ENCODE data around the gene SLC9C1. TPM values are rescaled to one million over a fixed set of nuclear protein-coding genes. Genes with fewer than 3 reads are reported as not detected.
A peak's percentile ranks its signal among the peaks of the same experiment; 100 is the strongest.

SLC9C1 gene
- total and polyA plus RNA-seq, 7 experiments from 2014 or later: 0.08 TPM; not detected in 6

DNA sequence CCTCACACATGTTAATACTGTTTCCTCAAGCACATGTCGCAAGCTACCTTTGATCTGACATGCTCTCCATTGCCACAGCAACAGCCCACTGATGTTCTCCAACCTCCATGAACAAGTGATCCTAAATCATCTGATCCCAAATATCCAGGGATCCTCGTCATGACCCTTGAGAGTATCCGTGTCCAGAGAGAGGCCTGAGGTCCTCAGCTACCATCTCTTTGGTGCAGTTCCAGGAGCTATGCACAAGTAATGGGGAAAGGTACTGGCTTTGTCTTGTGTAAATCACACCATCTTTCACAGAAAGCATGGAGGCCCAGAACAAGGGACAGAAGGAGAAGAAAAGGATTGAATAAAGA lies 163.4 kb downstream of the SLC9C1 start:
- Mint-ChIP-seq H3K27me3 (no peaks in the 10 kb centered on the region), H3K36me3 (peaks cover 5 to 14% (median 6%) of the 10 kb centered on the region in 5 donors), H3K4me3 (peak overlapping the region; percentile 15 to 100 (median 63)), H3K27ac (peak overlapping the region; percentile 87 to 95 (median 93)), H3K9me3 (no peaks in the 10 kb centered on the region), H3K4me1 (peaks cover 58 to 96% (median 94%) of the 10 kb centered on the region in 7 donors)
- H3K36me3 ChIP-seq (ENCODE audit: control insufficient read depth in 2 of 3, insufficient read depth in 3 of 3, low read length in 3 of 3): peaks cover 0 to under 1% (median 0%) of the 10 kb centered on the region in 3 experiments
- peaks cover 51 to 80% of the 10 kb centered on the region in 2 donors for H3K4me1 ChIP-seq (ENCODE audit: control insufficient read depth in 2 of 2, insufficient read depth in 2 of 2, low read length in 2 of 2)
- ChIA-PET CTCF (interaction anchor here (1.7 kb wide), 1 partner anchor 19 kb away, joined by 6 read pairs; no protein-coding TSS in a partner anchor), POLR2A (interaction anchor here (1.3 to 1.4 kb wide), 2 partner anchors 9 to 431 kb away, joined by 3 to 4 read pairs; partner anchors contain the start of genes ATG3 and SLC35A5)
- H3K27ac ChIP-seq (ENCODE audit: low read depth, low read length): peak overlapping the region; percentile 82
- no peak overlapping the region for H3K4me3 ChIP-seq (ENCODE audit: low read length)
- intact Hi-C loops (cut with micrococcal nuclease): loop anchor here in 1 of 2 donors (5.0 to 10.0 kb wide), 3 partner anchors 332 to 877 kb away; partner anchors contain the start of gene CD200R1
- H3K27me3 ChIP-seq (ENCODE audit: control insufficient read depth in 2 of 2, insufficient read depth in 2 of 2, low read length in 2 of 2): no peaks in the 10 kb centered on the region
- DNase-seq (no peak), ATAC-seq (no peak)
- H3K9me3 ChIP-seq (ENCODE audit: control insufficient read depth in 2 of 3, low read length in 3 of 3): no peaks in the 10 kb centered on the region

DNA sequence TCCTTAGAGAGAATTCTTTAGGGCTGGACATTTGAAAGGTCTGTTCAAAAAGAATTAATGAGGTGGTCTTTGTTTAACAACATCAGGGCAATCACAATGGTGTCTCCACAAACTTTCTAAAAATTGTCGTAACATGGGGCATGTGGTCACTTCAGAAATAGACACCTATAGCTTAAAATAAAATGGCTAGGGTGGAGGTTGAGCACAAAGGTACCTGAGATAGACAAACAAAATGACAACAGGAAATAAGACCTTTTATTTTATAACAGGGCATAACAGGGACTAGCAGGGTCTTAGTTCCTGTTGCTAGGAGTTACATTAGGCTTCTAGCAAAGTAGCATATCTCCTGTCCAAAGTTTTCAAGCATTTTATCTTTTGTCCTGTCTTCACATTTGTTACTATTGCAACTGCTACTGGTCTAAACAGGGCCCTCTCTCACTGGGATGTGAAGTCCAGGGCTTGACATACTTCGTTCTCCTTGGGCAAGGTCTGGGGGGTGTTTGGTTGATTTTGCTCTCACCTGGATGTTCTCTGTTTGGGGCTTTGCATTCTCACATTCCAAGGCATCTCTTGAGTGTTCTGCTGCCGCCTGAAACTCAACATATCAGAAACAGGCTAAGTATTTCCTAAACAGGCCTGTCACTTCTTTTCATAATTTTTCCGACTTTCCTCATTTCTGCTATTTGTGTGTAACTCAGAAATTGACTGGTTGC lies 163.9 kb downstream of the SLC9C1 start:
- Histone ChIP-seq H3K4me3 (ENCODE audit: low read length) (no peak overlapping the region), H3K36me3 (ENCODE audit: control insufficient read depth in 2 of 3, insufficient read depth in 3 of 3, low read length in 3 of 3) (peaks cover 0 to 6% (median 0%) of the 10 kb centered on the region in 3 experiments), H3K9me3 (ENCODE audit: control insufficient read depth in 2 of 3, low read length in 3 of 3) (no peaks in the 10 kb centered on the region), H3K27ac (ENCODE audit: low read depth, low read length) (peak overlapping the region; percentile 82), H3K27me3 (ENCODE audit: control insufficient read depth in 2 of 2, insufficient read depth in 2 of 2, low read length in 2 of 2) (no peaks in the 10 kb centered on the region), H3K4me1 (ENCODE audit: control insufficient read depth in 2 of 2, insufficient read depth in 2 of 2, low read length in 2 of 2) (peaks cover 51 to 80% of the 10 kb centered on the region in 2 donors)
- H3K27ac Mint-ChIP-seq: peak overlapping the region; percentile 87 to 95 (median 93)
- H3K9me3 Mint-ChIP-seq: no peaks in the 10 kb centered on the region
- H3K4me3 Mint-ChIP-seq: peak overlapping the region; percentile 15 to 100 (median 63)
- ChIA-PET CTCF (interaction anchor here (0.5 to 1.7 kb wide), 2 partner anchors 18 to 204 kb away, joined by 3 to 6 read pairs; no protein-coding TSS in a partner anchor), POLR2A (interaction anchor here (0.6 to 1.4 kb wide), 3 partner anchors 9 to 432 kb away, joined by 3 to 4 read pairs (median 3); partner anchors contain the start of genes ATG3 and SLC35A5)
- peaks cover 6 to 16% (median 10%) of the 10 kb centered on the region in 5 donors for H3K36me3 Mint-ChIP-seq
- no peaks in the 10 kb centered on the region for H3K27me3 Mint-ChIP-seq
- no peak for DNase-seq
- peaks cover 56 to 96% (median 94%) of the 10 kb centered on the region in 7 donors for H3K4me1 Mint-ChIP-seq
- no peak for ATAC-seq
- intact Hi-C loops (cut with micrococcal nuclease): loop anchor here (1.0 to 10.0 kb wide), 20 partner anchors 7 to 1617 kb away; partner anchors contain the start of genes CD96 (in 2 of the 2), GTPBP8 (in 2 of the 2), SLC35A5 (in 2 of the 2) and ABHD10 (in 1 of the 2)

DNA sequence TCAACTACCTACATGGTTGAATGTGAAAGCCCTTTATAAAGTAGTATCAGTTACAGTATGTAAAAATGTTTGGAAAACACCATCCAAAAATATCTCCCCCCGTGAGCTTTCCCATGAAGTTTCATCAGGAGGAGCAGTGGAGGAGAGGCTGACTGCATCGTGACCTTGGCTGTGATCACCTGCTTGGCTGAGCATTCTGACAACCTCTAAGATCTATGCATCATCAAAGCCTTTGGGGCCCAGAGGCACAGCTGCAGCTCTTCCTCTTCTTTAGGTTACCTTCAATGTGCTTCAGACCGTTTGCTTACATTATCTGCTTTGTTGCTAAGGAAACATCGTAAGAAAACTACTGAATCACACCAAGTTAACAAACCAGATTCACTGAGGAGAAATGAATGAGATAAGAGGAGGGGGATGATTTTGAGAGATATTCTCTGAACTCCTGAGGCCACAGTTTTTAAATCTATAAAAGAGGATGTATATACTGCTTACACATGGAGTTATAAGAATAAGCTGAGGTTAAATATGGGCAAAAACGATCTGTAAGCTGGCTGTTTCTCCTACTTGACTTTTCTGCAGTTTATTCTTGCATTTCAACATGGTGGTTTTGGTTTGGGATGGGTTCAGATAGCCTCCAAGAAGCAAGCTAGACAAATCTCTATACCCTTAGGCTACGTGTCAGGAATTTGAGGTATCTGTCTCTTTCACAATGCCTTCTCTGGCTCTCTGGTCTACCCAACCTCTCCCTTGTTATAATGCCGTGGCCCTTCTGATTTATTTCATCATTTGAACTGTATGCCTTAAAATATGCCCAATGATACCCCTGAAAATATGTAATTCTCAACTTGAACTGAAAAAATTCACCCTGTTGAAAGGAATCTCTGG lies 164.9 kb downstream of the SLC9C1 start:
- Mint-ChIP-seq H3K4me1 (peaks cover 49 to 92% (median 90%) of the 10 kb centered on the region in 7 donors), H3K4me3 (peak overlapping the region; percentile 23 to 100 (median 64)), H3K36me3 (peaks cover 10 to 22% (median 16%) of the 10 kb centered on the region in 5 donors), H3K27me3 (no peaks in the 10 kb centered on the region), H3K27ac (peak overlapping the region; percentile 87 to 95 (median 93)), H3K9me3 (no peaks in the 10 kb centered on the region)
- POLR2A ChIA-PET: interaction anchor here (0.6 to 2.3 kb wide), 3 partner anchors 9 to 370 kb away, joined by 3 to 8 read pairs (median 5); partner anchors contain the start of gene BTLA
- Histone ChIP-seq H3K4me3 (ENCODE audit: low read length) (no peak overlapping the region), H3K27ac (ENCODE audit: low read depth, low read length) (peak overlapping the region; percentile 82), H3K36me3 (ENCODE audit: control insufficient read depth in 2 of 3, insufficient read depth in 3 of 3, low read length in 3 of 3) (peaks cover 0 to 10% (median 0%) of the 10 kb centered on the region in 3 experiments), H3K4me1 (ENCODE audit: control insufficient read depth in 2 of 2, insufficient read depth in 2 of 2, low read length in 2 of 2) (peaks cover 41 to 72% of the 10 kb centered on the region in 2 donors), H3K27me3 (ENCODE audit: control insufficient read depth in 2 of 2, insufficient read depth in 2 of 2, low read length in 2 of 2) (no peaks in the 10 kb centered on the region), H3K9me3 (ENCODE audit: control insufficient read depth in 2 of 3, low read length in 3 of 3) (no peaks in the 10 kb centered on the region)
- intact Hi-C loops (cut with micrococcal nuclease): loop anchor here (1.0 to 10.0 kb wide), 17 partner anchors 8 to 1618 kb away; partner anchors contain the start of genes CD96 (in 2 of the 2), GTPBP8 (in 2 of the 2), SLC35A5 (in 2 of the 2) and ABHD10 (in 1 of the 2)
- peak; percentile 82 for ATAC-seq
- peak in 8 of 9 donors; percentile 39 to 88 (median 83) for DNase-seq
- CTCF ChIA-PET: interaction anchor here (1.0 to 1.4 kb wide), 3 partner anchors 11 to 164 kb away, joined by 3 to 7 read pairs (median 3); partner anchors contain the start of gene SLC9C1

DNA sequence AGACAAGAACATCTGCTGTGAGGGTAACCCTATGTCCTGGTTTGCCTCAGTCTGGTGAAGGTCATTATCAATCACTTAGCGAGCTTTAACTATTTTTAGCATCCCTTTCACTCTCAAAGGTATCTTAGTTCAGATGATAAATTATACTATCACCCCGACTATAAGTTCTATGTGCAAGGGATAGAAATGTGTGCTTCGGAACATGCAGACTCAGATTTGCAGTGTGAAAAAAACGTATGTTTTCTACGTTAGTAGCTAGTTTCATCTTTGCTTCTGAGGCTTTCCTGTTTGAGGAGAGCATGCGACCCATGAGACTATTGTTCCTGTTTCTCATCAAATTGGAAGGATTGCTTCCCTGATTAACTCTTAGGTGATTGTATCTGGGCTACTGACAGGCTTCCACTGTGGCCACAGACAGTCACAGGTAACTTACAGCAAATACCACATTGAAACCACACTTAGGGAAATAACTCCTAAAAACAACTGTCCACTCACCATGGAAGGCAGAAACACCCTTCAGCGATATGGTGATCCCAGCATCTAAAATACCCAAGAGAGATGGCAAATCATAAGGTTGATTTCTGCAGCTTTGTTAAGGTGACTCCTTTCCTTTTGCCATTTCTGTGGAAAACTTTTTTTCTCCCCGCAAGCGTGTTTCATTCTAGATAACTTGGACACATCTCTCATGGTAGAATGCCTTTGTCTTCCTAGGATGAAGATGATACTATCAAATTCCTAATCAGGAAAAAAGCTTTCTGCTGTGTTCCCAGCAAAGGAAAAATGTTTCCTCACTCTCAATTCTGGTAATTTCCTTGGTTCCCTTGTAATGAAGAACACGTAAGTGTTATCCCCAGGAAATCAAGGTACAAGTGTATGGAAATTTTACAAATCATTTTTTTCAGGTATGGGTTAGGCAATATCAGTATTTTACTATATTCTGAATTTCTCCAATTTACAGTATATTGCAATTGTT lies 166.2 kb downstream of the SLC9C1 start:
- H3K27ac ChIP-seq (ENCODE audit: low read depth, low read length): peak overlapping the region; percentile 82
- intact Hi-C loops (cut with micrococcal nuclease): loop anchor here (2.0 to 10.0 kb wide), 12 partner anchors 149 to 1619 kb away; partner anchors contain the start of genes CD96 (in 2 of the 2), GTPBP8 (in 2 of the 2), ABHD10 (in 1 of the 2) and ATP6V1A (in 1 of the 2)
- ChIA-PET CTCF (interaction anchor here (1.0 to 2.1 kb wide), 4 partner anchors 10 to 166 kb away, joined by 3 to 7 read pairs (median 5); partner anchors contain the start of gene SLC9C1), POLR2A (interaction anchor here (0.6 to 2.3 kb wide), 9 partner anchors 8 to 434 kb away, joined by 3 to 9 read pairs (median 3); partner anchors contain the start of genes ABHD10, ATG3, CD200 and SLC35A5)
- H3K4me1 ChIP-seq (ENCODE audit: control insufficient read depth in 2 of 2, insufficient read depth in 2 of 2, low read length in 2 of 2): peaks cover 32 to 60% of the 10 kb centered on the region in 2 donors
- Mint-ChIP-seq H3K4me1 (peaks cover 39 to 80% (median 80%) of the 10 kb centered on the region in 7 donors), H3K9me3 (no peaks in the 10 kb centered on the region), H3K4me3 (peak overlapping the region; percentile 49 to 100 (median 74)), H3K27me3 (no peaks in the 10 kb centered on the region), H3K27ac (peak overlapping the region; percentile 87 to 95 (median 93)), H3K36me3 (peaks cover 16 to 34% (median 27%) of the 10 kb centered on the region in 5 donors)
- ATAC-seq (peak; percentile 16), DNase-seq (peak in 5 of 9 donors; percentile 15 to 46 (median 34))
- H3K27me3 ChIP-seq (ENCODE audit: control insufficient read depth in 2 of 2, insufficient read depth in 2 of 2, low read length in 2 of 2): no peaks in the 10 kb centered on the region
- peak overlapping the region; percentile 44 for H3K4me3 ChIP-seq (ENCODE audit: low read length)
- H3K9me3 ChIP-seq (ENCODE audit: control insufficient read depth in 2 of 3, low read length in 3 of 3): no peaks in the 10 kb centered on the region
- peaks cover 0 to 22% (median 0%) of the 10 kb centered on the region in 3 experiments for H3K36me3 ChIP-seq (ENCODE audit: control insufficient read depth in 2 of 3, insufficient read depth in 3 of 3, low read length in 3 of 3)

DNA sequence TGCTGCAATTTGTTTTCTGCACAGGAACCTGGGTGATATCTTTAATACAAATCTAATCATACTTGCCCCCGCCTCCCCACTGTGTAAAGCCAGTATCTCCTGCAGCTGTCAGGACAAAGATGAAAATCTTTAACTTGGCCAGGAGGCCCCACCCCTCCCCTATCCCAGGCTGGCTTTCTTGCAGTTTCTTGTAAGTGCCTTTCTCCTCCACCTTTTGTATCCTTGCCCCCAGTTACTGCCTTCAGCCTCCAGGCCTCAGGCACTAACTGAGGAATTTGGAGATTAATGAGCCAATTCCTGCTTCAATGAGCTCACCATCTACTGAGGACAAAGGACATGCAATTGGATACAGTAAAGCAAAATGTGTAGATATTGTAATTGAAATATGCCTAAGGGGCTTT lies 167.5 kb downstream of the SLC9C1 start:
- ATAC-seq (no peak), DNase-seq (no peak)
- ChIA-PET CTCF (interaction anchor here (1.1 to 2.7 kb wide), 3 partner anchors 9 to 15 kb away, joined by 3 to 11 read pairs (median 7); no protein-coding TSS in a partner anchor), POLR2A (no interaction called here)
- Mint-ChIP-seq H3K27ac (peak overlapping the region; percentile 87 to 95 (median 93)), H3K36me3 (peaks cover 17 to 42% (median 31%) of the 10 kb centered on the region in 5 donors), H3K27me3 (no peaks in the 10 kb centered on the region), H3K9me3 (no peaks in the 10 kb centered on the region), H3K4me3 (peak overlapping the region; percentile 49 to 100 (median 74)), H3K4me1 (peaks cover 39 to 86% (median 78%) of the 10 kb centered on the region in 7 donors)
- Histone ChIP-seq H3K9me3 (ENCODE audit: control insufficient read depth in 2 of 3, low read length in 3 of 3) (no peaks in the 10 kb centered on the region), H3K27ac (ENCODE audit: low read depth, low read length) (peak overlapping the region; percentile 82), H3K4me1 (ENCODE audit: control insufficient read depth in 2 of 2, insufficient read depth in 2 of 2, low read length in 2 of 2) (peaks cover 32 to 58% of the 10 kb centered on the region in 2 donors), H3K4me3 (ENCODE audit: low read length) (peak overlapping the region; percentile 44), H3K36me3 (ENCODE audit: control insufficient read depth in 2 of 3, insufficient read depth in 3 of 3, low read length in 3 of 3) (peaks cover 0 to 24% (median 0%) of the 10 kb centered on the region in 3 experiments), H3K27me3 (ENCODE audit: control insufficient read depth in 2 of 2, insufficient read depth in 2 of 2, low read length in 2 of 2) (no peaks in the 10 kb centered on the region)
- intact Hi-C loops (cut with micrococcal nuclease): loop anchor here (2.0 to 10.0 kb wide), 8 partner anchors 171 to 1621 kb away; partner anchors contain the start of genes GTPBP8 (in 2 of the 2), ATP6V1A (in 1 of the 2), BTLA (in 1 of the 2) and CD96 (in 1 of the 2)

All from naive thymus-derived CD4-positive, alpha-beta T cell (primary cell).